CD4-positive, alpha-beta T cell treated with Interleukin-15 for 4 hours (primary cell): ENCODE results near the gene ANKRD12.
A peak's percentile ranks its signal among the peaks of the same experiment; 100 is the strongest.
"Not testable (repeated sequence)": the region's sequence is repeated elsewhere in the genome, so short reads cannot be mapped to it uniquely, and the experiment has no call there.

Source experiments
- DNase-seq: peaks from one replicate; pipeline ENCODE4 v3.0.0-alpha.2; 2020; ENCODE audit warnings: low spot score

ANKRD12 gene

GRCh38 chr18:9147440-9148202 is 11.0 kb downstream of the ANKRD12 start:
- DNase-seq = peak; percentile 67

GRCh38 chr18:9148203-9148552 is 11.6 kb downstream of the ANKRD12 start:
- DNase-seq = no peak

GRCh38 chr18:9150121-9150520 is 13.5 kb downstream of the ANKRD12 start:
- no peak for DNase-seq

GRCh38 chr18:9153256-9153655 is 16.7 kb downstream of the ANKRD12 start:
- DNase-seq = no peak

- DNase-seq = no peak
Observed at GRCh38 chr18:9156604-9157249, 20.1 kb downstream of the ANKRD12 start.

GRCh38 chr18:9157806-9158205 is 21.2 kb downstream of the ANKRD12 start:
- no peak for DNase-seq

- no peak for DNase-seq
Observed at GRCh38 chr18:9160014-9160413, 23.4 kb downstream of the ANKRD12 start.

- not testable (repeated sequence) for DNase-seq
Observed at GRCh38 chr18:9162663-9163062, 26.1 kb downstream of the ANKRD12 start.

GRCh38 chr18:9164149-9164548 is 27.6 kb downstream of the ANKRD12 start:
- DNase-seq = not testable (repeated sequence)

GRCh38 chr18:9165883-9166282 is 29.3 kb downstream of the ANKRD12 start:
- DNase-seq = not testable (repeated sequence)

- DNase-seq = not testable (repeated sequence)
Observed at GRCh38 chr18:9169515-9169914, 32.9 kb downstream of the ANKRD12 start.

GRCh38 chr18:9171919-9172318 is 35.3 kb downstream of the ANKRD12 start:
- not testable (repeated sequence) for DNase-seq

GRCh38 chr18:9172506-9173127 is 36.0 kb downstream of the ANKRD12 start:
- no peak for DNase-seq

GRCh38 chr18:9173770-9174233 is 37.2 kb downstream of the ANKRD12 start:
- DNase-seq = peak; percentile 29

GRCh38 chr18:9174302-9174701 is 37.7 kb downstream of the ANKRD12 start:
- no peak for DNase-seq

- no peak for DNase-seq
Observed at GRCh38 chr18:9175115-9175514, 38.5 kb downstream of the ANKRD12 start.

- DNase-seq = no peak
Observed at GRCh38 chr18:9177031-9177430, 40.5 kb downstream of the ANKRD12 start.

GRCh38 chr18:9177466-9177865 is 40.9 kb downstream of the ANKRD12 start:
- DNase-seq = no peak

GRCh38 chr18:9178557-9178956 is 42.0 kb downstream of the ANKRD12 start:
- no peak for DNase-seq

GRCh38 chr18:9181275-9181674 is 44.7 kb downstream of the ANKRD12 start:
- no peak for DNase-seq

GRCh38 chr18:9182852-9183399 is 46.3 kb downstream of the ANKRD12 start:
- no peak for DNase-seq

- DNase-seq = peak; percentile 9
Observed at GRCh38 chr18:9184998-9185613, 48.5 kb downstream of the ANKRD12 start.
